PC-9 (cell line): ENCODE data around the gene TXNL4A. TPM values are rescaled to one million over a fixed set of nuclear protein-coding genes. Genes with fewer than 3 reads are reported as not detected.

ENCODE experiments used
- BruUV-seq: library from RNA; stranded (reverse); fragments of 400-500 nt; replicated peaks from 2 replicates; lab custom pipeline; 2021; lab: Mats Ljungman, UMichigan
- CTCF ChIA-PET: fragments of 300-600 bp; sonication (Branson Sonifier 250); formaldehyde crosslinking; loops from one replicate; lab custom pipeline; 2022; ENCODE audit warnings: antibody characterized with exemption; lab: Charles Lee
- POLR2A ChIA-PET: fragments of 300-600 bp; sonication (Branson Sonifier 250); formaldehyde crosslinking; loops from one replicate; lab custom pipeline; 2022; ENCODE audit warnings: antibody characterized with exemption; ENCODE audit not compliant: unreplicated experiment; lab: Charles Lee
- DNase-seq, 2 experiments: peaks; one replicate each; pipeline versions ENCODE4 v3.0.0 to v3.0.0-alpha.2; 2015 to 2022; ENCODE audit warnings: mixed read lengths in 1 of 2
- H2AFZ ChIP-seq: fragments of 200-600 bp; sonication (generic); 2 replicates; pipeline ENCODE4 v1.8.1; 2017; ENCODE audit warnings: antibody characterized with exemption
- H3F3A ChIP-seq: fragments of 200-600 bp; sonication (generic); 2 replicates; pipeline ENCODE4 v1.8.1; 2017; ENCODE audit warnings: antibody characterized with exemption, mild to moderate bottlenecking, low read depth; ENCODE audit not compliant: insufficient read depth
- H3K27ac ChIP-seq: fragments of 200-600 bp; sonication (generic); 2 replicates; pipeline ENCODE4 v1.6.1; 2016; ENCODE audit warnings: mixed run types
- H3K27me3 ChIP-seq: fragments of 200-600 bp; sonication (generic); 2 replicates; pipeline ENCODE4 v1.6.1; 2016; ENCODE audit warnings: low read depth, mixed run types; ENCODE audit not compliant: insufficient read depth
- H3K36me3 ChIP-seq: fragments of 200-600 bp; sonication (generic); 2 replicates; pipeline ENCODE4 v1.6.1; 2016; ENCODE audit warnings: low read depth, mixed run types
- H3K4me1 ChIP-seq: fragments of 200-600 bp; sonication (generic); replicated peaks from 2 replicates; pipeline ENCODE4 v1.6.1; 2016; ENCODE audit warnings: mixed run types; ENCODE audit not compliant: insufficient read depth
- H3K4me2 ChIP-seq: fragments of 200-600 bp; sonication (generic); 2 replicates; pipeline ENCODE4 v1.6.1; 2017; ENCODE audit warnings: mixed run types
- H3K4me3 ChIP-seq: fragments of 200-600 bp; sonication (generic); 2 replicates; pipeline ENCODE4 v1.6.1; 2016; ENCODE audit warnings: mixed run types
- H3K79me2 ChIP-seq: fragments of 200-600 bp; sonication (generic); 2 replicates; pipeline ENCODE4 v1.6.1; 2017; ENCODE audit warnings: low read depth, mixed run types
- H3K9me2 ChIP-seq: fragments of 200-600 bp; sonication (generic); 2 replicates; pipeline ENCODE4 v1.8.1; 2017; ENCODE audit warnings: mild to moderate bottlenecking; ENCODE audit not compliant: insufficient read depth
- H3K9me3 ChIP-seq: fragments of 200-600 bp; sonication (generic); 2 replicates; pipeline ENCODE4 v1.8.1; 2016; ENCODE audit warnings: low read depth; ENCODE audit not compliant: insufficient read depth
- H4K20me1 ChIP-seq: fragments of 200-600 bp; sonication (generic); 2 replicates; pipeline ENCODE4 v1.8.1; 2017; ENCODE audit not compliant: insufficient read depth
- CTCF ChIP-seq: fragments of 200-600 bp; sonication (generic); conservative IDR thresholded peaks from 2 replicates; pipeline ENCODE4 v1.6.1; 2017; ENCODE audit warnings: mixed run types, antibody characterized with exemption, mild to moderate bottlenecking, moderate library complexity
- EZH2 ChIP-seq: fragments of 200-600 bp; sonication (generic); IDR thresholded peaks from 2 replicates; pipeline ENCODE4 v1.8.0; 2017; ENCODE audit warnings: antibody characterized with exemption, low read depth
- intact Hi-C: fragments of 100-400 bp; cut with micrococcal nuclease; formaldehyde crosslinking; loops from one replicate; pipeline ENCODE4 v1.10.0; 2022; ENCODE audit not compliant: unreplicated experiment
- total RNA-seq: library from RNA; stranded (reverse); gene quantifications from 2 replicates; pipeline ENCODE4 v1.2.3, GENCODE V29; 2021

Gene TXNL4A
- total RNA-seq, 1 experiment from 2014 or later, result 106 TPM

GRCh38 chr18:79940126-79940813 is 48.1 kb downstream of the TXNL4A start:
- no peaks in the 10 kb centered on the region for H3K4me1 ChIP-seq
- no peak for TF ChIP-seq CTCF
- H3K4me2 ChIP-seq, result no peak overlapping the region
- no peaks in the 10 kb centered on the region for H3K9me3 ChIP-seq
- H3K79me2 ChIP-seq, result no peaks in the 10 kb centered on the region
- no peak overlapping the region for H3K27ac ChIP-seq
- H3K36me3 ChIP-seq, result no peaks in the 10 kb centered on the region
- intact Hi-C loops, result no loop called here
- H3K27me3 ChIP-seq, result no peaks in the 10 kb centered on the region
- DNase-seq, result no peak
- ChIA-PET POLR2A (interaction anchor here (0.6 kb wide), 1 partner anchor 95 kb away, joined by 3 read pairs; no protein-coding TSS in a partner anchor), CTCF (no interaction called here)
- H2AFZ ChIP-seq, result no peak overlapping the region
- no peaks in the 10 kb centered on the region for H3K9me2 ChIP-seq
- BruUV-seq, result no TSS peak
- no peak overlapping the region for H3K4me3 ChIP-seq
- no peaks in the 10 kb centered on the region for H3F3A ChIP-seq
- 0 out of 2 replicates have a peak, but pooled peaks cover 5% of the 10 kb centered on the region for H4K20me1 ChIP-seq

GRCh38 chr18:79939096-79939495 is 49.3 kb downstream of the TXNL4A start:
- no TSS peak for BruUV-seq
- H3K4me2 ChIP-seq, result no peak overlapping the region
- H3K36me3 ChIP-seq, result no peaks in the 10 kb centered on the region
- H3K79me2 ChIP-seq, result no peaks in the 10 kb centered on the region
- DNase-seq, result no peak
- no peak overlapping the region for H2AFZ ChIP-seq
- TF ChIP-seq CTCF (no peak), EZH2 (no peak)
- intact Hi-C loops, result no loop called here
- no peak overlapping the region for H3K4me3 ChIP-seq
- 0 out of 2 replicates have a peak, but pooled peaks cover 5% of the 10 kb centered on the region for H4K20me1 ChIP-seq
- no peaks in the 10 kb centered on the region for H3K27me3 ChIP-seq
- CTCF ChIA-PET, result no interaction called here
- H3K4me1 ChIP-seq, result no peaks in the 10 kb centered on the region
- H3K9me3 ChIP-seq, result no peaks in the 10 kb centered on the region
- POLR2A ChIA-PET, result no interaction called here
- H3K27ac ChIP-seq, result no peak overlapping the region
- no peaks in the 10 kb centered on the region for H3K9me2 ChIP-seq
- no peaks in the 10 kb centered on the region for H3F3A ChIP-seq

- ChIA-PET CTCF (no interaction called here), POLR2A (no interaction called here)
- DNase-seq, result no peak
- H3K4me3 ChIP-seq, result no peak overlapping the region
- H4K20me1 ChIP-seq, result 0 out of 2 replicates have a peak, but pooled peaks cover 5% of the 10 kb centered on the region
- H3F3A ChIP-seq, result no peaks in the 10 kb centered on the region
- no peaks in the 10 kb centered on the region for H3K9me2 ChIP-seq
- BruUV-seq, result no TSS peak
- no peaks in the 10 kb centered on the region for H3K27me3 ChIP-seq
- H2AFZ ChIP-seq, result no peak overlapping the region
- no peaks in the 10 kb centered on the region for H3K79me2 ChIP-seq
- H3K4me2 ChIP-seq, result no peak overlapping the region
- H3K4me1 ChIP-seq, result no peaks in the 10 kb centered on the region
- peaks cover 2% of the 10 kb centered on the region; the same call in 1 of the 2 replicates for H3K9me3 ChIP-seq
- H3K36me3 ChIP-seq, result no peaks in the 10 kb centered on the region; the same call in none of the 2 replicates
- no peak overlapping the region for H3K27ac ChIP-seq
- TF ChIP-seq EZH2 (no peak), CTCF (no peak)
- intact Hi-C loops, result no loop called here
Measured at GRCh38 chr18:79938196-79938595, 50.2 kb downstream of the TXNL4A start.
